Activated T-helper 9 cell treated with anti-CD3 and anti-CD28 coated beads, Interleukin-2, amount 50 U/mL, for 16 hours (primary cell): ENCODE measurements around the gene JDP2.
"Not testable (repeated sequence)": the region's sequence is repeated elsewhere in the genome, so short reads cannot be mapped to it uniquely, and the experiment has no call there.

Experiments used
- DNase-seq: peaks from one replicate; pipeline ENCODE4 v3.0.0-alpha.2; 2020; ENCODE audit warnings: low read depth

JDP2 gene

DNA sequence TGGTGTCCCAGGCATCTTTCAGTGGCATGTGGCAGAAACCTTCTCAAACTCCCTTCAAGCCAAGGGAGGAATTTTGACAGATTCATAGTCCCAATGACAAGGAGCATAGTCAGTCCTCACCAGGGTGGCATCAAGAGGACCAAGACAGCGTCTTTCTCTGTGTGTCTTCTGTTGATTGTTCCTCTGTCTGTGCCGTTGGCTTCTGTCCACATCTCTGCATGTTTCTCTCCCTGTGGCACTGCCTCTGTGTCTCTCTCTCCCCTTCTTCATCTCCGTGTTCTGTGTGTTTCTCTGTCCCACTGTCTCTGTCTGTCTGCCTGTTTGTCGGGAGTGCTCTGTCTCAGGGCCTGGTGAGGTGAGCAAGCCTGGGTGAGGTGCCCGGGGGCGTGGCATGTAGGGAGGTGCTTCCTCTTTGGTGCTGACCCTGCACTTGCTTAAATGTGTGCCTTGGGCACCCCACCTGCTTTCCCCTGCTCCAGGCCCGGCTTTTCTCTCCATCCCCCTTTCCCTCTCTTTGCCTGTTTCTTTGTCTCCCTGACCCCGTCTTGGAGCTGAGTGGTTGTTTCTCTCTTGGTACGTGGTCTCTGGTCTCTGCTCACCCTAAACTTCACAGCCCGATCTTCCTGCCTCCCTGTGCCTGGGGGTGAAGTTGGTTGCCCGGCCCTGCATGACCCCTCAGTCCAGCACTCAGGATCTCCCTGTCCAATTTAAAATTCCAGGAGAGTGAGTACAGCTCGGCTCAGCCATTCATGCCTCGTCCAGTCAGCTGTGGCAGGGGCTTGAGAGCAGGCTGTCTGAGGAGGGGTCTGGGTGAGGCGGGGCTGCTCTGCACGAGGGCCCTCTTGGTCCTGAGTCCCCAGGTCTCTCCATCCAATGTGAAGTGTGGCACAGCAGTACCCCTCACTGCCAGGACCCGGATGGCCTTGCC lies 28.5 kb downstream of the JDP2 start:
- DNase-seq = no peak

DNA sequence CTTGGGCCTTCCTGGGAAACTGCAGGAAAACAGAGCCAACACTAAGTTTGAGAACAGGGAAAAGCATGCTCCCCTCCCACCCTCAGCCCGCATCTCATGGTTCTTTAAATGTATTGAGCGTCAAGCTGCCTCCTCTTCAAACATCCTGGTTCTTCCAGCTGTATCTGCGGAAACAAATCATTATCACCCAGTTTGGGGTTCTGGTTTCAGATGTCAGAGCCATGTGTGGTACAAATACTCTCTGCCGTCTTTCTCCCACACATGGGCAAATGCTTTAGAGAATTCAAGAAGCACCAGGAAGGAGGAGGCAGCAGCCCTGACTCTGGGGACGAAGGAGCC lies 29.1 kb downstream of the JDP2 start:
- no peak for DNase-seq

DNA sequence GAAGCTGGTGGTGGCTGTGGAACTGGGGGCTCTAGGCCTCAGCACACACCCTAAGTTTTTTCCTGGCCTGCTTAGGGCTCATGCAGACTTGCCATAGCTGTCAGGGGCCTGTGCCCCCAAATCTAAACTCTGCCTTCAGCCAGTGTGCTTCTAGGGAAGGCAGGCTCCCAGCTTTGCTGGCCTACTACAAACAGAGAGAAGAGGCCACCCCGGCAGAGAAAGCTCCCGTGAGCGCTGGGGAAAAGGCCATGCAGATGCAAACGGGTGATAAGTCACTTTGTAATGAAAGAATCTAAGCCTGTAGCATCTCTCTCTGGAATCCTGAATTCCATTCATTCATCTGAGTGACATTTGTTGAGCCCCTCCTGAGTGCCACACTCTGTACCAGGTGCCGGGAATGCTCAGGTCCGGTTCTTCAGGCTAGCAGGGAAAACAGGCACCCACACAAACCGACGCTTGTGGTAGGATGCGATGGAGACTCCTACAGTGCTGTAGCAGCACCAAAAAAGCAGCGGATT lies 29.9 kb downstream of the JDP2 start:
- DNase-seq = no peak

DNA sequence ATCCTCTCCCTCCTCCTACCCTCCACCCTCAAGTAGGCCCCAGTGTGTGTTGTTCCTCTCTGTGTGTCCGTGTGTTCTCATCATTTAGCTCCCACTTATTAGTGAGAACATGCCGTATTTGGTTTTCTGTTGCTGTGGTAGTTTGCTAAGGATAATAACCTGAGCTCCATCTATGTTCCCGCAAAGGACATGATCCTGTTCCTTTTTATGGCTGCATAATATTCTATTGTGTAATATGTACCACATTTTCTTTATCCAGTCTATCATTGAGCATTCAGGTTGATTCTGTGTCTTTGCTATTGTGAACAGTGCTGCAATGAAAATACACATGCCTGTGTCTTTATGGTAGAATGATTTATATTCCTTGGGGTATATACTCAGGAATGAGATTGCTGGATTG lies 30.5 kb downstream of the JDP2 start:
- DNase-seq = no peak

DNA sequence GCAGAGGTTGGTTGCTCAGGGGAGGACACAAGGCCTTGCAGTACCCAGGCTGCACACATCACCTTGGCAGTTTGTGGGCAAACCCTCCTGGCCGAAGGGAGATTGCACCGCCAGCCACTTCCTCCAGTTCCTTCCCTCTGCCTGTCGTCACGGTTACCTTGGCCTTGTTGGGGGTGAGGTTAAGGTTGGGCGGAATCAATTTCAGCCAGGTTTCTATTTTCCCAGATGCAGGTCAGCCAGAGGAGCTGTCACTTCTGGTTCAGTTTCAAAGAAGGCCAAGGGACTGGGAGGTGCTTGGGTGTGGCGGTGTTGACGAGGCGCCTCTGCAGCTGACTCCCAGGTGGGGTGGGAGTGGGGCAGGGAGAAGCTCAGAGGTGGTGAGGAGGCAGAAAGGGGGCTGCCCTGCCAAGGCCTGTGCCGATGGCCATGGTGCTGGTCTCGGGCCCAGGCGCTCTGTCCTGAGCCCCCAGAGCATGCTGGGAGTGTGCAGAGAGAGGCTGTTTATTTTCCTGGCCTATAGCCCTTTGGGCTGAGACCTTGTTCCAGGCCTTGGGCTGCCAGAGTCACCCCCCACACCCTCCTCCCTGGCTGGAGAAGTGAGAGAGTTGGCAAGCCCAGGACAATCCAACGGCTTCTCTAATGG lies 31.4 kb downstream of the JDP2 start:
- no peak for DNase-seq

DNA sequence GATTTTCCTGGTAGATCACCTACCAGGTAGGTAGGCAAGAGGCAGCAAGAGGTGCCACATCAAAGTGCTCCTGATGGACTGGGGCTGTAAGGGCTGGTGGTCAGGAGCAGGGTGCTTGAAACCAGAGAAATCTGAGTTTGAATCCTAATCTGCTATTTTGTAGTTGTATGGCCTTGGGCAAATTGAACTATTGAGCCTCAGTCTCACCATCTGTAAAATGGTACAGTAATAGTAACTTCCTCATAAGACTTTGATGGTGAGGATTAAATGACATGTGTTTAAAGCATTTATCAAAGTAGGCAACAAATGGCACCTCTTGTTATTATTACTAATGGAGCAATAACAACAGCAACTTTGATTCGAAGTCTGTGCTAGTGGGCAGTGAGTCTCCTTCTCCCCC lies 32.0 kb downstream of the JDP2 start:
- no peak for DNase-seq

DNA sequence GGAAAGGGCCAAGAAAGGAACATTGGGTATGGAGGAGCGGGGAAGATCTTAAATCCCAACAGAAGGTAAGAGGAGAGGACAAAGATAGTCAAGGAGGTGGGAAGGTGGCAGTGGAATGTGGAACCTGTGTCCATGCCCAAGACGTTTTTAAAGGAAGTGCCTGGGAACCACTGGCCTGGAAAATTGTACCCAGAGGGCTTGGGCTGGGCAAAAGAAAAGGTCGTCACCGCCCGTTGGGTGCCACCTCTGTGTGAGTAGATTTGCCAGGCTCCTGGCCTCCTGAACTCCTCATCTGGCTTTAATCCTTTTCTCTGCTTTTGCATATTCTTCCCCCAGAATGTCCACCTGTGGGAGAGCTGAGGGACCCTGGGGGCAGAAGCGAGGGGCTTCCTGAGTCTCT lies 32.6 kb downstream of the JDP2 start:
- no peak for DNase-seq

DNA sequence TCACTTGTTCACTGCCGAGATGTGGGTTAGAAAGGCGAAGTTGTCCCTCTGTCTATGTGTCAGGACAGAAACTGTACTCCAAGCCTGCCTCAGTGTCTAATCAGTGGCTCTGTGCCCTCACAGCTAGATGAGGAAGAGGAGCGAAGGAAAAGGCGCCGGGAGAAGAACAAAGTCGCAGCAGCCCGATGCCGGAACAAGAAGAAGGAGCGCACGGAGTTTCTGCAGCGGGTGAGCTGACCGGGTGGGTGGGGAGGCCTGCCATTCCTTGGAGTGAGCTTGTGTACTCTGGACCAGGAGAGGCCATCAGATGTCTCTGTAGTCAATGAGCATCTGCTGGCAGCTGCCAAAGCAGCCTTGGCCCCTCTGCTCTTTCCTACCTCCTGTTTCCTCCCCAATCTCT lies 33.5 kb downstream of the JDP2 start:
- DNase-seq = no peak

DNA sequence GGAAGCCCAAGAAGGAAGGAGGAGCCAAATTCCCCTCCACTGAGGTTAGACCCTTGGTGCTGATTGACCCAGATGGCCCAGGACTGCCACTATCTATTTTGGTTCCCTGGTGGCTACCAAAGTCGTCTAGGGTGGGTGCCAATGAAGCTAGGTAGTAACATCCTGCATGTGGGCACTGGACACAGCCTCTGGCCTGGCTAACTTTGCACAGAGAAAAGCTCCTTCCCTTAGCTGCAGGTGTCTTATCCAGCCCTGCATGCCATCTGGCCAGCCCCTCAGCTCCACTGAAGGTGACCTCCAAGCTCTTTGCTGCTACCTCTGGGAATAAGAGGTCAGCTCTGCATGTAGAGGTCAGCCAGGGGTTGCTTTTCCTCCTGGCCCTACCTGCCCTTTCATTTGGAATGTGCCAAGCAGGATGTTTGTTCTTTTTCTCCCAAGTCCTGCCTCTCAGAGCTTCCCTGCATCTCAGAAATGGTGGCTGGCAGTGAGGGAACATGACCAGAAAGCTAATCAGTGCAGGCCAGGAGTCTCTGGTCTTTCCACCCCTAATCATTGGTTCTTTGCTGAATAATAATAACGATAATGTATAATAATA lies 34.0 kb downstream of the JDP2 start:
- no peak for DNase-seq

DNA sequence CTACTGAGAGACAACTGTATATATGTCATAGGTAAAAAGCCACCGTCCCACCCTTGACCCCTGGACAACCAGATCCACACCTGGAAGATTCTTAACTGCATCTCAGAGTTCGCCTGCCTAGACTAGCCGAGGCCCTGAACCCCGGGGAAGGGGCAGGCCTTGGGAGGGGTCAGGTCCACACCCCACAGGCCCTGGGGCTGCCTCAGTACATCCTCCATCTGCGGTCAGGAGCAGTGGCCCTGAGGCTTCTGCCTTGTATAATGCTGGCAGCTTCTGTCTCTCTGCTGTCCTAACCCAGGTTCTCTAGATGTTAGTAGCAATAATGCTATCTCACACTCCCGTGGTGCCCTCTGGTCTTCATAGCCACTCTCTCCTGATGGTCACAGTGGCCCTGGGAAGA lies 36.8 kb downstream of the JDP2 start:
- no peak for DNase-seq

DNA sequence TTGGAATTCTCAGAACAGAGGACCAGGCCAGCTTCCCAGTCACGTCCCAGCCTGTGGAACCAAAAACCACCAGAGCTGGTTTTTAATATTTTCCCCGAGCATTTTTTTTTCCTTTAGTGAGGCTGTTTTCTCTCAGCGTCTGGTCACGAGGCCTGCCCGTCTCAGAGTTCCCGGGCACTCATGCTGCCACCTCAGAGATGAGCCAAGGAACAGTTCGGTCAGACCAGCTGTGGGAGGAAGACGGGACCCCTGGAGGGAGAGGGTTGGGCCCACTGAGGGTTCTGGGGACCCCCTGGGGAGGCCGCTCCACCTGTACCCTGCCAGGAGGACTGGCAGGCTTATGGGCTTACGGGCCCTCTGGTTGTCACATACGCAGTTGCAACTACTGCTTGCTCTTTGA lies 39.9 kb downstream of the JDP2 start:
- no peak for DNase-seq

DNA sequence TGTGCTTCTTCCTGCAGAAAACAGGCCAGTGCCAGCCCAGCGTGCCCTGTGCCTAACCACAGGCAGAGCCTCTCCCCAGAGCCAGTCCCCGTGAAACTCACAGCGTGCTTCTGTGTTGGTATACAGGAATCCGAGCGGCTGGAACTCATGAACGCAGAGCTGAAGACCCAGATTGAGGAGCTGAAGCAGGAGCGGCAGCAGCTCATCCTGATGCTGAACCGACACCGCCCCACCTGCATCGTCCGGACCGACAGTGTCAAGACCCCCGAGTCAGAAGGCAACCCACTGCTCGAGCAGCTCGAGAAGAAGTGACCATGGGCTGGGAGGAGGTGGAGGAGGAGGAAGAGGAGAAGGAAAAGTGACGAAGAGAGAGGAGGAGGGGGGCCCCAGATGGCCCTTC lies 41.3 kb downstream of the JDP2 start:
- DNase-seq = no peak

DNA sequence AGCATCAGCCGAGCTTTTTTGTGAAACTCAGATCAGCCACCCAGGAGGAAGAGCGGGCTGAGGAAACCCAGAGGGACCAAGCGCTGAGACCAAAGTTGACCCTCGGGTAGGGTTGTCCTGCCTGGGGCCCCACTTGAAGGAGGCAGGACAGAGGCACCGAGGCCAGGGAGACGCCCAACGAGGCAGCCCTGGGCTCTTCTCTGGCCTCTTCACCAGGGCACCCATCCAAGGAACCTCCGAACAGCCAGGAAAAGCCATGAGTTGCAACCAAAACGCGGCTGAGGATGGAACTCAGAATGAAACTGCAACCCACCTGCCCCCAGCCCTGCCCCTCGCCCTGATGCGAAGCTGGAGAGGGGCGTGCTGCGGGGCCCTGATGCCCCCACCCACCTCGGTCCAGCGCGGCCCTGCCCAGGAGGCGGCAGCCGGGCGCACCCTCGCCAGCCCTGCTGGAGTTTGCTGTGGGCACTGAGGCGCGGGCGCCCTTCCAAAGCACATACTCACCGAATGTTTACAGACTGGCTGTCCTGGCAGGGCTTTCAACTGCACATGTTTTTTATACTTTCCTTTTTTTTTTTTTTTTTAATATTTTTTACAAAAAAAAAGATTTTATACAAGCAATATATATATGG lies 41.9 kb downstream of the JDP2 start:
- DNase-seq = no peak

DNA sequence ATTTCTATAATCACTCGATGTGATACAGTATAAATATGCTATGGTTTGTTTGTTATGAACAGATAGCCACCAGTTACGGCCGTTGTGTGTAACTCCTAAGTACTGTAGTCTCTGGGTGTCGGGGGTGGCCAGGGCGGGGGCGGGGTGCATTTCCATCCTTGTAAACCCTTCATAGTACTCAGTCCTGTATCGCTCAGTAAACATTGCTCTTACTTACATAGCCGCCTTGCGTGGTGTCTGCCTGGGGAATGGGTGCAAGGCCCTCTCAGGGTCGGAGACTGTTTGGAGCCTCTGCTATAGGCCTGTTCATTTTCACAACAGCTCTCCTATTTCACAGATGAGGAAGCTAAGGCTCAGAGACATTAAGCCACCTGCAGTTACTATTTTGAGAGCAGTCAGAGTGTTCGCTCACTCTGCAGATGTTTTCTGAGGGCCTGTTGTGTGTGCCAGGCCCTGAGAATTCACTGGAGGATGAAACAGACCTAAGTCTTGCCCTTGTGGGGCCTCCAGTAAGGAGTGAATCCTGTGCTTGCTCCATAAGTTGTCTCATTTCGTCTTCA lies 42.5 kb downstream of the JDP2 start:
- no peak for DNase-seq

DNA sequence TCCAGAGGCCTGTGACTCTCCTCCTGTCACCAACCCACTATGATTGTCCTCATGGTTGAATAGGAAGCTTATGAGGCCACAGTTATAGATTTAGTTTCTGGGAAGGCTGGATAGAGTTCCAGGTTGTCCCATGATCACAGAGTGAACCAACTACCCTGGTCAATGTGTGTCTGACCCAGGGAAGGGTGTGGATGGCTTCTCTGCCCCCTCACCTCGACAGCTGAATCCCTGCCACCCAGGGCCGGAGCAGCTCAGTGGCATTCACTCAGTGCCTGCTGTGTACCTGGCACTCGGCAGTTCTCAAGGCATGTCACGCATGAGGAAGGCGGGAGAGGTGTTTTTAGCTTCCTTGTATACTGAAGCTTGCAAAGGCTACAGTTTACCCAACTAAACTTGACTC lies 43.2 kb downstream of the JDP2 start:
- DNase-seq = no peak

DNA sequence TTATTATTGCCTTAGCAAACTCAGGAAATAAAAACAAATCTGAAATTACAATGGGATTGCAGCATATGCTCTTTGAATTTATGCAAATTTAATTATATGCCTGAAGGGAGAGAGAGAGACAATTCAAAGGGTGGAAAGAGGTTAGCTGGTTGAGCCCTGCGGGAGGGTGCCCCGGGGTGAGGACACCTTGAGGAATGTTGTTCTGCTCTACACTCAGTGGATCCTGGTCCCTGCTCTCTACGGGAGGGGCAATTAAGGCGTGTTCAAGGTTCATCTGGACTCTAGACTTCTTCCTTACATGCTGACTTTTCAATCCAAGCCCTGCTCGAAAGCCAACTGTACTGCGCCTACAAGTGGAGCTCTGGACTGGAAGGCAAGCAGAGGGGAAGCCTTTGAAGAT lies 46.3 kb downstream of the JDP2 start:
- DNase-seq = not testable (repeated sequence)

DNA sequence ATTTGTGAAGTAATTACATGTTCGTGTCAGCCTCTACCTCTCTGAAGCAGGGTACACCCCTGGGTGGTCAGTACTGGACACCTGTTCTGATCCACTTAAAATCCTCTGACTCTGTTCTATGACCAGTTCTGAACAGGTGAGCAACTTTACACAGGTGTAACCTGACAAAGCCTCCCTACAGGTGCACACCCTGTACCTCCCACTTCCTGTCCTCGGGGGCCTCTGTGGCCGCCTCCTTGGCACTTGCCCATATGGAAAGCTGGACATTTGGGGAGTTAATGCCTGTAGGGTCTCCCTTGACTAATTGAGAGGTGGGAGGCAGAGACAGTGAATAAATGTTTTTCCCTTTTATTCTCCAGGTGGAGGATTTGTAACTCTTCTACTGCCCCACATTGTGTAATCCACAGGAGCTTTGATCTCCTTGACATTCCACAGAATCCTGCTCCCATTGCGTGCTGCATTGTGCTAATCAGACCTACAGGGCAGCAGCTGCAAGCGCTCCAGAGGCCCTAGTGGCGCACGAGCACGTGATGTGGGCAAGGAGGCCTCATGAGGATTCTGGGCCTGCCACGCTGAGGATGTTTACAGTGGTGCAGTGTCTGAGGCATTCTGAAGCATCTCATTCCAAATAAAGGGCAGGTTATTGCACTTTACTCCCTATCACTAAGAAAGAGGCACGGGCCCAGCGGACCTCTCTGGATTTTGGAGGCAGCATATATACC lies 48.6 kb downstream of the JDP2 start:
- DNase-seq = no peak

DNA sequence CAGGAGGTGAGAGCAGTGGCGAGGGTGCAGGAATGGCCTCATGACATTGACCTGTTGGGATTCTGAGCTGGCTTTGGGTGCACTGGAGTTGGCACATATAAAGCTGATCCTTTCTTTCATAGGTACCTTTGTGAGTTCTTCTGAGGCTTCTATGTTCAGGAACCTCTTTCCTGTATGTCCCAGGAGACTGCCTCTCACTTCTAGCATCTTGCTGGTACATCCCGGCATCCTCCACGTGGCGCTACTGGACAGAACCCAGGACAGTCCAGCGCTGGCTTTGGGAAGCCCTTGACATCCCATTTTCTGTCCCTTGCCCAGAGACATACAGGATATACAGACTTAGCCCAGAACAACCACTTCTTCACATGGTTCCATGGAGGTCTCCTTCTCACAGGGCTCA lies 50.1 kb downstream of the JDP2 start:
- no peak for DNase-seq

DNA sequence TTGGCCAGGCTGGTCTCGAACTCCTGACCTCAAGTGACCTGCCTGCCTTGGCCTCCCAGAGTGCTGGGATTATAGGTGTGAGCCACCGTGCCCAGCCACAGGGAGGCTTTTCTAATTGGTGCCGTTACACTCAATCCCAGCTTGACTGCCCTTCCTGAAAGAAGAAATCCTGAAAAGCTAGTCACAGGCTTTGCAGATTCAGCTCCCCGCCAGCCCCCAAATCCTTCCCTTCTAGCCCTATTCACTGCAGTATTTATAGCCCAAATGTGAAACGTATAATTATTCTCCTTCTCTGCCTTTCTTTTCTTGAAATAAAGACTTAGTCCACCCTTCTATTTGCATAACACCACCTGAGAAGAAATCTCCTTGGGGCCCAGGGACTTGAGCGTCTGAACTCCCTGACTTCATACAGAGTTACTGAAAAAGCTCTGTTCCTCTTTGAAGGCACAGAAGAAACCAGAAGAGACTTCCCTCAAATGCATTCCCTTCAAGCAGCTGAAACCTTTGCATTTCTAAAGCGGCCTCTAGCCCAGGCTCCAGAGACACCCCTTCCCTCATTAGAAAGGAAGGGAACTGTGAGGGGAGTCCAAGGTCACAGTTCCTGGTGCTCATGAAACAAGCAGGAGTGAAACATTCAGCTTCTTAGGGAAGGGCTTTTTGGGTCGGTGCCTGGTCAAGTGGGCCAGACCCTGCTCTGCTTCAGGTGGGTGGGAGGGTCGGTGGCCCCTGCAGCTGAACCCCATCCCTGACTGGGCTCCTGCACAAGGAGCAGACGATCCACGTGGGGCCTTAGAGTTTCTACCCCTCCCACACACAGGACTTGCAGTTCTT lies 52.2 kb downstream of the JDP2 start:
- no peak for DNase-seq

DNA sequence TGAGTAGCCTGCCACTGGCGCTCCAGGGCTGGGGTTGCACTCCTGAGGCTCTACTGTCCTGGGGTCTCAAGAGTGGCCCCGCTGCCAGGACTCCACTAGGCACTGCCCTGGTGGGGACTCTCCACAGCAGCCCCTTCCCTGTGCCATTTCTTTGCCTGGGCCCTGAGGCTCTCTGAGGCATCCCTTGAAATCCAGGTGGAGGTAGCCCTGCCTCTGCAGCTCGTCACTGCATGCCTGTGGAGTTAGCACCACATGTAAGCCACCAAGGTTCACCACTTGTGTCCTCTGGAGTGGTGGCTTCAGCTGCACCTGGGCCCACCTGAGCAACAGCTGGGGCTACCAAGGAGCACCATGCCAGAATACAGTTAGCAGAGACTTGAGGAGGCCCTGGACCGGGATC lies 54.5 kb downstream of the JDP2 start:
- no peak for DNase-seq
